Measurements from ENCODE around the gene ADGRB3.

The ADGRB3 gene

GRCh38 chr6:68709882-68710281 is 74.8 kb downstream of the ADGRB3 start:
- no peak for DNase-seq

GRCh38 chr6:68710496-68710895 is 75.4 kb downstream of the ADGRB3 start:
- no peak for DNase-seq

- no peak for DNase-seq
These were observed 75.8 kb downstream of the ADGRB3 start for GRCh38 chr6:68710916-68711315.

GRCh38 chr6:68711386-68712000 is 76.4 kb downstream of the ADGRB3 start:
- DNase-seq: no peak

- DNase-seq: no peak
These were observed 81.5 kb downstream of the ADGRB3 start for GRCh38 chr6:68716620-68717019.

- no peak for DNase-seq
These were observed 83.4 kb downstream of the ADGRB3 start for GRCh38 chr6:68718385-68719073.

- no peak for DNase-seq
These were observed 84.7 kb downstream of the ADGRB3 start for GRCh38 chr6:68719761-68720160.

GRCh38 chr6:68722891-68723527 is 87.9 kb downstream of the ADGRB3 start:
- DNase-seq: no peak

GRCh38 chr6:68724060-68724459 is 89.0 kb downstream of the ADGRB3 start:
- DNase-seq: no peak

GRCh38 chr6:68726337-68726736 is 91.3 kb downstream of the ADGRB3 start:
- DNase-seq: no peak

- DNase-seq: no peak
These were observed 91.9 kb downstream of the ADGRB3 start for GRCh38 chr6:68726992-68727391.

- no peak for DNase-seq
These were observed 92.6 kb downstream of the ADGRB3 start for GRCh38 chr6:68727699-68728098.

- DNase-seq: no peak
These were observed 93.3 kb downstream of the ADGRB3 start for GRCh38 chr6:68728159-68728979.

- no peak for DNase-seq
These were observed 94.4 kb downstream of the ADGRB3 start for GRCh38 chr6:68729377-68729903.

GRCh38 chr6:68730291-68731054 is 95.4 kb downstream of the ADGRB3 start:
- DNase-seq: no peak

GRCh38 chr6:68732423-68732822 is 97.3 kb downstream of the ADGRB3 start:
- DNase-seq: no peak

- no peak for DNase-seq
These were observed 100.8 kb downstream of the ADGRB3 start for GRCh38 chr6:68735866-68736265.

- no peak for DNase-seq
These were observed 102.0 kb downstream of the ADGRB3 start for GRCh38 chr6:68737061-68737460.

GRCh38 chr6:68738039-68738438 is 103.0 kb downstream of the ADGRB3 start:
- DNase-seq: no peak

- DNase-seq: no peak
These were observed 105.9 kb downstream of the ADGRB3 start for GRCh38 chr6:68740828-68741500.

- DNase-seq: no peak
These were observed 106.7 kb downstream of the ADGRB3 start for GRCh38 chr6:68741501-68742386.
